Loucy (cell line): ENCODE measurements around the gene SCO1.

Experiments used
- CTCF ChIP-seq: fragments of 200-600 bp; sonication (generic); conservative IDR thresholded peaks from 2 replicates; pipeline ENCODE4 v1.5.1; 2014; ENCODE audit warnings: mild to moderate bottlenecking, antibody characterized with exemption, low read length
- EZH2phosphoT487 ChIP-seq: fragments of 200-600 bp; IDR thresholded peaks from 2 replicates; pipeline ENCODE4 v1.6.1; 2018; ENCODE audit warnings: antibody characterized with exemption, mild to moderate bottlenecking, moderate library complexity, borderline replicate concordance

- TF ChIP-seq CTCF, result no peak
- TF ChIP-seq EZH2phosphoT487, result no peak
These were observed 41.4 kb upstream of the SCO1 start for GRCh38 chr17:10738521-10739258.
